Measurements from ENCODE around the gene PYURF.
"Not testable (repeated sequence)": the region's sequence is repeated elsewhere in the genome, so short reads cannot be mapped to it uniquely, and the experiment has no call there.

PYURF gene

DNA sequence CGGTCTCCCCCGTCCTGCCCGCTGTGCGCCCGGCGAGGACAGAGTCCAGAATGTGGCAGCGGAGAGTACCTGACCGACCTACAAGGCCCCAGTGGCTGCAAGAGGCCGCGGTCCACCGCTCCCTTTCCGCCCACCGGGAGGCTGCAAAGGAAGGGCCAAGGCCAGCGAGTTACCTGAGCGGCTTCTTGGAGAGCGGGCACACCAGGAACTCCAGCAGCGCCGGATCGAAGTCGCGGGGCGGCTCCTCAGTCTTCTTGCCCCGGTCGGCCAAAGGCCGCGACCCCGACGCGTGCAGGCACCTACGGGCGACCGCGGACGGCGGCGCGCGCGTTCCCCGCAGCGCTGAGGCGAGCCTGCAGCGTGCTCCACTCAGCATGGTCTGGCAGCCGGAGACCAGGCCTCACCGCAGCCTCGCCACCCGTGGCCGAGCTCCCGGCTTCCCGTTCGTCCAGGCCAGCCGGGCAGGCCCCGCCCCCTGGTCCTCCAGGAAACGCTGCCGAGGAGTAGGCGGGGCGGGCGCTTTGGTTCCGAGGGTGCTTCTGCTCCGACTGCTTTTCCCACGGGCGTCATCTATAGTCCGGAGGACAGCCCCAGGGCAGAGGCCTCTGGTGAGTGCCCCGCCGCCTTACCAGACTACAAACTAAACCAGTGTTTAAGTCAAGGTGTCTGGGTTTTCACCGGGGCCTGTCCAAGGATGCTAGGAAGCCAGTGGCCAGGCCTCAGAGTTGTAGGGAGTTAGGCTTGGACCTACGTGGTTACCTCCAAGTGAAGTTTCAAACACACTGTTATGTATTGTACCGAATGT lies at the start of gene PYURF:
Gene PYURF, minus strand, starts transcription at position 452 of the 805 bp plus-strand sequence. Its CDS starts 76 bp downstream, at position 376.
- peak; percentile 47 for DNase-seq

DNA sequence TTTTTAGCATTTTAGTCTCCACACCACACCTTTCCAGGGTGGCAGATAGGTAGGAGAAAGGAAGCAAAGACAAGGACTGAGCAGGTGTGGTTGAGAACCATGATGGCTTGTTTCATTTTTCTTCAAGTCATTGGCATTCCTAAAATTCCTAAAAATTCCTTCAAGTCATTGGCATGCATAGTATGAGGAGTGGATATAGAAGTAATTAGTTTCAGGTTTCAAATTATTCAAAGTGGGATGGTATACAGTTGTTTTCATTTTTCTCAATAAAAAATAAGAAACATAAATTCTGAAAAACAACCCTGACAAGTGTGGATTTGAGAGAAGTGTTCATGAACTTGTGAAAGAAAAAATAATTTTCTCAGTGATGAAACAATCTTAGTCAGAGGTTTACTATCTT lies 46.4 kb upstream of the PYURF start:
- no peak for DNase-seq

GRCh38 chr4:88567591-88567990 lies 44.0 kb upstream of the PYURF start:
- no peak for DNase-seq

GRCh38 chr4:88549815-88550214 lies 26.2 kb upstream of the PYURF start:
- no peak for DNase-seq

- DNase-seq, result not testable (repeated sequence)
Observed at GRCh38 chr4:88539322-88540068, 15.9 kb upstream of the PYURF start.

- DNase-seq, result no peak
Observed at GRCh38 chr4:88537709-88538108, 14.1 kb upstream of the PYURF start.

DNA sequence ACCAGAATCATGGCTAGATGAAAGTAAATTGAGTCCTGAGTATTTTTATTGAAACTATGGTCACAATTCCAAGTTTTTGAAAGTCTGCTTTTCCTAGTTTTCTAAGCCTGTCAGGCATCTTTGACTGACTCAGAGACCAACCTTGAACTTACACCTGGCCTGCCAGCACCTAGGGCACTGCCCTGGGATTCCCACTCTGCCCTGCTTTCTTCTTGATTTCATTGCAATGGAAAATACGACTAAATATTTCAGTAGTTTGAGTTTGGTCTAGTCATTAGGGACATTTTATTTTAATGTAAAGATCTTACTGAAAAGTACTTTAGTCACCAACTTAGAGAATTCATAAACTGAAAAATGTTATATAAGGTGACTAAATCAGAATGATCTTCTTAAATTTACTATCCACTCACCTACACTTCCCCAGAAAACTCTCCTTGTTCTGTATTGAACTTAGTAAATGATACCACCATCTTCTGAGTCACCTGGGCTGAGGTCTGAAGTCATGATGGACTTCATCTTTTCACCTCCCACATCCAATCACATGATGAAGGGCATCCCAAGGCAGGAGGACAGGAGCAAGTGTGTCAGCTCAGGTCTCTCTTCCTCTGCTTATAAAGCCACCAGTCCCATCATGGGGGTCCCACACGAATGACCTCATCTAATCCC lies 11.6 kb upstream of the PYURF start:
- no peak for DNase-seq

DNA sequence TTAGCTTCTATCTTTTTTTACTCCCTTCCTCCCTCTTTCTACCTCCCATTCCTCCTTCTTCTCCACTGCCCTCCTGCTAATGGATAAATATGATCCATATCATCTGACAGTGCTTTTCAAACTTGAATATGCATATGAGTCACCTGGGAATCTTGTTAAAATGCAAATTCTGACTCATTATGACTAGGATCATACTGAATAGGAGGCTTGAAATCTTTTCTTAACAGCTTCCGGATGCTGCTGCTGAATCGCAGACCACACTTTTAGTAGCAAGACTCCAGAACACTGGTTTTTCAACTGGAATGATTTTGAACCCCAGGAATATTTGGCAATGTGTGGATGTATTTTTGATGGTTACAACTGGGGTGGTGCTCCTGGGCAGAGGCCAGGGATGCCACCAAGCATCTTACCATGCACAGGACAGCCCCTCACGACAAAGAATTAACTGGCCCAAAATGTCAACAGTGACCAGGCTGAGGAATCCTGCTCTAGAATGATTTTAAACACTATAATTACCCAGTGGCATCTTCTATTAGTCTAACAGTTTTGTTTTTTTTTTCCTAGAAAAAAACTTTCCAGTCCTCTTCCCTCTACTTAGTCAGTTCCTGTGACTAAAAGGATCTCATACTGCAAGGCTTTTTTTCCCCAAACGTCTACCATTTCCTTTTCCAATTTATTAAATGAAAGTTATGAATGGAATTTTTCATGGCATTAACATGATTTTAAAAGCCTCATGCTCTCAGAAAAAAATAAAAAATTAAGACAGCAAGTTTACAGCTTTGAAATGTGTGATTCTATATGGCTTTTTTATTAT lies 10.6 kb upstream of the PYURF start:
- no peak for DNase-seq

DNA sequence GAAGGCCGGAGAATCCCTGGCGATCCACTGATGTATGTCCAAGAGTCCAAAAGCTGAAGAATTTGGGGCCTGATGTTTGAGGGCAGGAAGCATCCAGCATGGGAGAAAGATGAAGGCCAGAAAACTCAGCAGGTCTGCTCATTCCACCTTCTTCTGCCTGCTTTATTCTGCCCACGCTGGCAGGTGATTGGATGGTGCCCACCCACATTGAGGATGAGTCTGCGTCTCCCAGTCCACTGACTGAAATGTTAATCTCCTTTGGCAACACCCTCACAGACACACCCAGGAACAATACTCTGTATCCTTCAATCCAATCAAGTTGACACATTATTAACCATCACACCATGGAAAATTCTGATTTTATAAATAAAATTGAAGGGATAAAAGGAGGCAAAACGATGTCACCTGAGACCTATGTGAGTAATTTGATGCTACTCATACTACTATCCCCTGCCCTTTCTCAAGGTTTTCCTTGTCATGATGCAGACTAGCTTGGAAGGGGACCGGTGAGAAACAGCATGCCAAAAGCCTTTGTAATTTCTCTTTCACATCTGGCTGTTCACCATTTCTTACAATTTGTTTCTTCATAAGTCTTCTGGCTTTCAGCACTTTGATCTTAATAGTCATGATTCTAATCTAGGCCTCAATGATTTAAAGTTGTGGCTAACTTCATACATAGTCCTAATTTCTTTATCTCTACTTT lies 9.7 kb upstream of the PYURF start:
- DNase-seq, result no peak

- DNase-seq, result no peak
Observed at GRCh38 chr4:88531549-88531948, 8.0 kb upstream of the PYURF start.

DNA sequence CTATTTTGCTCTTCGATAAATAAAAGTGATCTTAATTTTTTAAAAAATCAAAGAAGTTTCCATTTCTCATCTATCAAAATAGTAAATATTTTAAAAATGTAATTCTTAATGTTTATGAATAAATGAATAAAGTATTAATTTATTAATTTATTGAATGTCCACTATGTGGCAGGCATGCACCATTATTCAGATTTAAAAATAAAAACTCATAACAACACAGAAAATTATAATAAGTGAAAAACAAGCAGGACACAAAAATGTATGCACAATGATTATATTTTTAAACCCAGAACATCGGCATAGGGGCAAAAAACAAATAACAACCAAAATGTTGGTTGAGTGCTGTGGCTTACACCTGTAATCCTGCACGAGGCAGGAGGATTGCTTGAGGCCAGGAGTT lies 5.3 kb upstream of the PYURF start:
- DNase-seq, result no peak

- no peak for DNase-seq
Observed at GRCh38 chr4:88527787-88528186, 4.2 kb upstream of the PYURF start.

- no peak for DNase-seq
Observed at GRCh38 chr4:88526221-88526815, 2.7 kb upstream of the PYURF start.

DNA sequence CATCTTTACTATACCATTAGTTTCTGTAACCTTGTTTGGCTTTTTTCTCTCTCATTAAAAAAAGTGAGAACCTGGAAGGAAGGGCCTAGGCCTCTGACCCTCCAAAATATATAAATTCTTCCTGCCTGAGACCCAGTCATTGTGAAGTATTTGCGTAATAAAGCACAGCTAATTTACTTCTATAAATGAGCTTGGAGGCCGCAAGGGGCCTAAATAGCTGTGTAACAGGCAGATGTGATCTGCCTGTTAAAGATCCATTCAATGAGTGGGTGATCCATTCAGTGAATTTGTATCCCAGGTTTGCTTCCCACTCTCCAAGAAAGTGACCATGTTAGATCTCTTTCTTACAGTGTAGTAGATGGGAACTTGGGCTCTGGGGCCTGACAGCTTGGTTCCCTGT lies 595 bp upstream of the PYURF start:
- DNase-seq, result no peak

GRCh38 chr4:88522702-88523324 lies 763 bp downstream of the PYURF start:
- DNase-seq, result no peak

DNA sequence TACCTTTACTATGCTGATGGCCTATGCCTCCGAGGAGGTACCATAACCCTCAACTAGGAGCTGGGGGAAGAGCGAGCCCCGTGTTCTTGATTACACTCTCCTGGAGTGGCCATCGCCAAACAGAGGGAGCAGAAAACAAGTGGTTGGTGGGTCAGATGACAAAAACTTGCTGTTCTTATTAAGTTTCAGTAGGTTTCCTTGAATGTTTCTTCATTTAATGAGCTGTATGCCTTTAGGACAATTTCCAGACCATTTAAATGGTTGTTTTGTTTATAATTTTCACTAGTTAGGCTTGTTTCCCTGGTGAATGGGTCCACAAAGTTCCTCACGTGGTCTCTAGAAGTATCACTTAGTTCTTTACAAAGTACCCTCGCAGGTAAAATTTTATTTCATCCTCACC lies 4.7 kb downstream of the PYURF start:
- no peak for DNase-seq

DNA sequence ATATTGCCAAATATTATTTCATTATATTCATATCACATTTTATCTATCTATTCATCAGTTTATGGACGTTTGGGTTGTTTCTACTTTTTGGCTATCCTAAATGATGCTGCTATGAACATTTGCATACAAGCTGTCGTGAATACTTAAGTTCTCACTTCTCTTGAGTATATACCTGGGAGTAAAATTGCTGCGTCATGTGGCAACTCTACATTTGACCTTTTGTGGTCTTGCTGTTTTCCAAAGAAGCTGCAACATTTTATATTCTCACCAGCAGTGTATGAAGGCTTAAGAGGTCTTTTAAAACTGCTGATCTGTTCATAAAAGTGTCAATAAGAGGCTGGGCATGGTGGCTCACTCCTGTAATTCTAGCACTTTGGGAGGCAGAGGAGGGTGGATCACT lies 5.8 kb downstream of the PYURF start:
- DNase-seq, result no peak

DNA sequence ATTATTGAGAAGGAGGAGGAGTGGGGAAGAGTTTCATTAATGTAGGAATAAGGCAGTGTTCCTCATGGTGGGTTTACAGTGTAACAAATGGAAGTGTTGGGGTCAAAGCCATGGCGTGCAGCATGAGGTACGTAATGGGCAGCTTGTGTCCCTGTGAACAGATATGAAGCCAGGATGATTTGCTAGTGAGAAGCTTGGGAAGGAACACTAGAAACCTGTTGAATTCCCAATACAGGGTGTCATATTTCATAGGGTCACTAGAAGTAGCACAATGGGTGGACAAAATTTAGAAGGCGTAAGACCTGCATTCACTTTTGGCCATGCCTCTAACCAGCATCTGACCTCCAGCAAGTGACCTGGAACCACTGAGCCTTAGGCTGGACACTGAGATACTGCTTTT lies 6.8 kb downstream of the PYURF start:
- no peak for DNase-seq

GRCh38 chr4:88514557-88515511 lies 8.7 kb downstream of the PYURF start:
- no peak for DNase-seq

GRCh38 chr4:88511236-88511635 lies 12.3 kb downstream of the PYURF start:
- no peak for DNase-seq
